ENCODE data around the gene COL5A2.

COL5A2 gene

GRCh38 chr2:189097934-189098333 lies 81.6 kb downstream of the COL5A2 start:
- DNase-seq (ENCODE audit: low read depth) = no peak

DNA sequence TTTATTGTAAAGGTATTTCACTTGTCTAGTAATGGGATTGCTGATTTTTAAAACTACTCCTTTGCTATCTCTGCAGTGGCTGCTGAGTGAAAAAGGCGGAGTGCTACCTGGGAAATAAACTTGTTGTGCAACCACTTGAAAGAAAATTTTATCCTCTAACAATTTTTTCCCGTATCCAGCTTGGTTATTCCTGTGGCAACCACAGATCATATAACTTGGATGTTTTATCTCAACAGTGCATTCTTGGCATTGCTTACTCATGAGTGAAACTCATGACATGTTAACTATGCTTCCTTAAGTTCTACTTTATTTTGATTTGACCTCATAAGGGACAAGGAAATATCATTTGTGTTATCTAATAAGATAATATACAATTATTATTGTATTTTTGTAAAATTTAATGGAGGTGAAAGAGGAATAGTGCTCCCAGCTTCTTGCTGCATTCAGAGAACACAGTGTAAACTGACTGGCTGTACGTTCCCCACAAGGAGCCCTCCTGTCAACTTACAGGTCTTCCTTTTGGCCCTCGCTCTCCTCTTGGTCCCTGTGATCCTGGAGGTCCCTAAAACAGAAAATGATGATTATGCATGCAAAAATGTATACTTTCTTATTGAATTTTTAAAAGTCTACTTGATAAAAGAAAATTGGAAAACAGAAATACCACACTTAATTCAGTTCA lies 82.7 kb downstream of the COL5A2 start:
- no peak for DNase-seq (ENCODE audit: low read depth)

DNA sequence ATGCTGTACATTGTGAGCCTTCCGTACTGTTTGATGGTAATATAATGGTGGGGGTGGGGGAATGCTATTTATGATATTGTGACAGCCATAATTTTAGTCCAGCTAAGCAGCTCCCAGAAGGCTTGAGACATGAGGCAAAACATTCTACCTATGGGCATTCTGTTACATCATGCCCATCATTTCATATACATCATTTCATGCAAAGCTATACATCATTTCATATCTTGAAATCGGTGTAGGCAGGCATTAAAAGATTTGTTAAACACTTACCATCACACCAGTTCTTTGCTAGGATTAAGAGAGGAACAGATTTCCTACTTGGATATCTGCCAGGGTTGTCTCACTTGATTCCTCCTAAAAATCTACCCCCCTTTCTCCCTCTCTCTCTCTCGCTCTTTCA lies 84.5 kb downstream of the COL5A2 start:
- no peak for DNase-seq (ENCODE audit: low read depth)

- no peak for DNase-seq (ENCODE audit: low read depth)
These were observed 86.6 kb downstream of the COL5A2 start for GRCh38 chr2:189092936-189093335.

GRCh38 chr2:189091253-189091652 lies 88.3 kb downstream of the COL5A2 start:
- no peak for DNase-seq (ENCODE audit: low read depth)

- DNase-seq (ENCODE audit: low read depth) = no peak
These were observed 90.9 kb downstream of the COL5A2 start for GRCh38 chr2:189088591-189089205.

GRCh38 chr2:189086710-189087109 lies 92.9 kb downstream of the COL5A2 start:
- no peak for DNase-seq (ENCODE audit: low read depth)

DNA sequence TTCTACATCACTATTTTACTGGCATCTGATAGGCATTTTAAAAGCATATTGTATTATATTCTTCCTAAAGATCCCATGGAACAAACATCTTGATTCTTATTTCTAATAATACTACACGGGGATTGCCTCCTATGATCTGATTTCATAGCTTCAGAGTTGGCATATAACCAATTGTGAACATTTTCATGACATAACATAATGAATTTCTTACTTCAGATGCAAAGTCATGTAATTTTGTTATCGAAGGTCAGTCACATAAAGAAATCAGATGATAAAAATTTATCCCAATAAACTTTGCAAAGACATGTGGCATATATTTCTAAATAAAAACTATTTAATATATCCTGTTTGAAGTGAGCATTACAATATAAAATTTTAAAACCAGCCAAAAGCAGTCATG lies 93.3 kb downstream of the COL5A2 start:
- no peak for DNase-seq (ENCODE audit: low read depth)

DNA sequence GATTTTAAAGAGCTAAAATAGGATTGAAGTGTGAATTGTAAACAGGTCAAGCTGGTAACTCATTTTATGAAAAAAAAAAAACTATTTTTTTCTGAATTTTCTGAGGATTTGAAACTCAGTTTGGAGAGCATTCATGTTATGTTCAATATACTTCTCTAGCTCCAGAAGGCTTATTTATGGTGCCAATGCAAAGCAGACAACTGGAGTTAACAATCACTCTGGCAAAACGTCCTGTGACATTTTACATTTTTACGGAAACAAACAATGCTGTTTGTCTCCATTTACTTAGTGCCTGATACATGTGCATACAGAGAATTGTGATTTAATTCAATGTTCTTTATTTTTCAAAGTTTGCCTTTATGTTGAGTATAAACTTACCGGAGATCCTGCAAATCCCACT lies 96.0 kb downstream of the COL5A2 start:
- DNase-seq (ENCODE audit: low read depth) = no peak

DNA sequence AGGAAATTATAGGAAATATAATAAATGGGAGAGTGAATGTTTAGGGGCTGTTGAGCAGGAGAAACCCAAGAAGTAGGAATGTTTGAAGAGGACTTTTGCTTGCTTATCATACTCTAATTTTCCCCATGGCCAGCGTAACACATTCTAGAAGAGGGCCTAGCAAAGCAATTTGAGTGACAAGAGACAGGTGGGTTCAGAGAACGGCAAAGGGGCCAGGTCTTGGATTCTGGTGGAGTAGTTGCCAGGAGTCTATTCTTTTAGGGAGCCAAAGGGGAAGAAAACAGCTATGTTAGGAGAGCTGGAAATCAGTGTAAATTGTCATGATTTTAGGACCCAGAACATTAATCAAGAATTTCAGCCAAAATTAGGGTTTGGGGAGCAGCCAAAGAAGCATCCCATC lies 96.5 kb downstream of the COL5A2 start:
- no peak for DNase-seq (ENCODE audit: low read depth)

DNA sequence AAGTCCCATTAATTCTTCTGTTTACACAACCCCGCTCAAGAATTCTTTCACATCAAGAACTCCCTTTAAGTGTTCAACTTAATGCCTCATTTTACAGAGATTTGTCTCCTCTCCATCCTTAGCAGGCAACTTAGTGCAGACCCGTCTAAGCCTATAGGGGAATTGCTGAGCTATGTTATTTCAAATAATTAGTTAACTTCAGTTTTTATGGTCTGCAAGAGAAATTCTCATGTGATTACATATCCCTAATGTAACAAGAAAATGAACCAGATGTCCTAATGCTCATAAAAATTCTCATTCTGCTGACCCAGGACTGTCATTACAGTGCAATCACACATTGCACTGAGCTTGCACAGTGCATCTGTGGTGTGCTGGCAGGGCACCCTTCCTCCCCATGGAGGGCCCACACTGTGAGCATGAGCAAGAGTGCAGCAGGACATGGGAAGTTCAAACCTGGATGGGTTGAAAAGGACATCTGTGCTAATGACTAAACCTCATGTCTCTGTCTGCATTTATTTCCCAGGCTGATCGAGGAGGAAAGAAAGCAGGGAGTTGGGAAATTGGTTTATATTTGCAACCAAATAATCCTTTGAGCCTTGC lies 97.1 kb downstream of the COL5A2 start:
- DNase-seq (ENCODE audit: low read depth) = no peak

GRCh38 chr2:189076572-189076971 lies 103.0 kb downstream of the COL5A2 start:
- no peak for DNase-seq (ENCODE audit: low read depth)

- DNase-seq (ENCODE audit: low read depth) = no peak
These were observed 103.4 kb downstream of the COL5A2 start for GRCh38 chr2:189076120-189076519.

- DNase-seq (ENCODE audit: low read depth) = no peak
These were observed 105.1 kb downstream of the COL5A2 start for GRCh38 chr2:189074506-189074905.

DNA sequence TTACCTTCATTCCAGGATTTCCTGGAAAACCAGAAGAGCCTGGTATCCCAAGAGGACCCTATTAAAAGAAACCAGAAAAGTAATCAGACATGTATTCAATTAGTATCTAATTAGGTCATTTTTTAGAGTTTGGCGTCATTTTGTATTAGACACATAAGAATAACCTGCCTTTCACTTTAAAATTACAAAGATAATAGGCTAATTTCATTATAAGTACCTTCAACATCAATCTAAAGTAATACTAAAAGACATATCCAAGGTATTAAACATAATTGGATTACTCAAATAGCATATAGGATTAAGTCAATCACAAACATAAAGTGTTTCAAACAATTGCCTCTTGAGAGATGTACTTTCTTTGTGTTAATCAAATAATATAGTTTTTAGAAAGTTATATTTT lies 107.5 kb downstream of the COL5A2 start:
- no peak for DNase-seq (ENCODE audit: low read depth)

GRCh38 chr2:189069855-189070619 lies 109.5 kb downstream of the COL5A2 start:
- no peak for DNase-seq (ENCODE audit: low read depth)

DNA sequence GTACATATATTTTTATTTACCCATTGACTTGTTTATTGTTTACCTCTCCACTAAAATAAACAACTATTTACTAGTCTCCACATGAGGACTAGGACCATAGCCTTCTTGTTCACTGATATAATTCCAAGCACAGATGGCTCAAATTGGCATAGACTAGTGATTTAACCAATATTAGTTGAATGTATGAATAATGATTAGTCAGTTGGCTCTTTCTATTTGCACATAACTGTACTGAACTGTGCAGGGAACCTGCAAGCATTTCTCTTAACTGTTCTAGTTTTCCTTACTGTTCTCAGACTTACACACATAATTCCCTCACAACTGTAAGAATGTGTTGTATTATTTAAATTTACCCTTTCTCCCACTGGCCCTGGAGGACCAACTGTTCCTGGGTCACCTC lies 113.5 kb downstream of the COL5A2 start:
- no peak for DNase-seq (ENCODE audit: low read depth)

DNA sequence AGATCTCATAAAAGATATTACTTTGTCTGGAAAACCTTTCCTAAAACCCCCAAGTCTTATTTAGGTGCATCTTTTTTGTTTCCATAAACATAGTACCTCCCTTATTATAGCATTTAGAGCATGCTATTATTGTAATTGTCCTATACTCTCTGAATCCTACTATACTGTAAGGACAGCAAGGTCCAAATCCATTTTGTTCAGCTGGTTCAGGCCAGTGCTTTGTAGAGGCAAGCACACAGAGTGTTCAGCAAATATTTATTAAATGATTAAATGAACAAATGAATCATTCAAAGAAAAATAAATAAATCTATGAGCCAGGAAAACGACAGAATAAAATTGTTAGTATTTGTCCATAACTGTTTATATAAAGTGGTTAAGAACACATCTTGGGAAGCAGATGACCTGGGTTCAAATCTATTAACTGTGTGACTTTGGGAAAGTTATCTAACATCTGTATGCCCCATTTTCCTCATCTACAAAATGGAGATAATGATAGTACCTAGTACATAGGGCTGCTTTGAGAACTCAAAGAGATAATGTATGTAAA lies 119.4 kb downstream of the COL5A2 start:
- DNase-seq (ENCODE audit: low read depth) = no peak

DNA sequence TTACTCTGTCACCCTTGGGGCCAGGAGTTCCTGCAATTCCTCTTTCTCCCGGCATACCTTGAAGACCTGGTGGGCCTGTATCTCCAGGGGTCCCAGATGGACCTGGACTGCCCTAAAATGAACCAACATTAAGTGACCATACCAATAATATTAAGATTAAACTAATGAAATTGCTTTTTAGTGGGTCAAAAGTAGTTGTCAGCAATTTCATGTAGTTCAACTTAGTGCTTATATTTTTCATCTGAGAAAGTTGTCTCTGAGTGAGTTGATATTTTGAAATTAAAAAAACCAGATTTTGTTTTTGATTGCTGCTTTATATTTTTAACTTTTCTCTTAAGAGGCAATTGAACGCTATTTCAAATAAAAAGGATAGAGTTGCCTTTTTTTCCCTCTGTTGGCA lies 122.2 kb downstream of the COL5A2 start:
- no peak for DNase-seq (ENCODE audit: low read depth)

- no peak for DNase-seq (ENCODE audit: low read depth)
These were observed 123.1 kb downstream of the COL5A2 start for GRCh38 chr2:189056200-189057106.

DNA sequence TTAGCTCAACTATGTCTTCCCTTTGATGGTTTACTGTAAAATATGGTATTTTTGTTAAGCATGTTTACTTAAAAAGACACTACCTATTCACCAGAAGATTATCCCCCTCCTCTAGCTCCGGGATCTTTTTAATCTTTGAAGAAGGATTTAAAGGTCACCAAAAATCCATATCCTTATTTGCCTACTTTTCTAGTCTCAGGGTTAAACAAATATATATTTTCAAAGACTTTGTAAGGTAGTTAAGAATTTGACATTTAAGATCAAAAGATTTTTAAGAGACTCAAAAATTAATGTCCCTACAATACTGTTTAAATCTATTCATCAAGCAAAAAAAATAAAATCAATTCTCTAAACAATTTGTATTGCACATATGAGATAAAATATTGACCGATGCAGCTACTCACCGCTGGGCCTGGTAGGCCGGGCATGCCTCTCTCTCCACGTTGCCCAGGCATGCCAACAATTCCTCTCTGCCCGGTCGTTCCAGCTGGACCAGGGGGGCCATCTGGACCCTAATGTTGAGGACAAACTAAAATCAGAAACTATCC lies 129.3 kb downstream of the COL5A2 start:
- DNase-seq (ENCODE audit: low read depth) = no peak
